OCI-LY3 (cell line): ENCODE results near the gene CDH8.

Experiments
- CTCF ChIP-seq: fragments of 200-600, 300-600 bp; sonication (generic); IDR thresholded peaks from 2 replicates; pipeline ENCODE4 v1.5.1; 2014; ENCODE audit warnings: antibody characterized with exemption, low read length, low read depth
- EZH2phosphoT487 ChIP-seq: fragments of 200-600 bp; shearing (Covaris generic); IDR thresholded peaks from 2 replicates; pipeline ENCODE4 v1.6.1; 2018; ENCODE audit warnings: antibody characterized with exemption, mixed run types, low read depth

GRCh38 chr16:61820398-61820797 lies 215.8 kb downstream of the CDH8 start:
- TF ChIP-seq EZH2phosphoT487 (no peak), CTCF (no peak)
